ENCODE measurements around the gene LEUTX.
"Not testable (repeated sequence)": the region's sequence is repeated elsewhere in the genome, so short reads cannot be mapped to it uniquely, and the experiment has no call there.

Gene LEUTX

DNA sequence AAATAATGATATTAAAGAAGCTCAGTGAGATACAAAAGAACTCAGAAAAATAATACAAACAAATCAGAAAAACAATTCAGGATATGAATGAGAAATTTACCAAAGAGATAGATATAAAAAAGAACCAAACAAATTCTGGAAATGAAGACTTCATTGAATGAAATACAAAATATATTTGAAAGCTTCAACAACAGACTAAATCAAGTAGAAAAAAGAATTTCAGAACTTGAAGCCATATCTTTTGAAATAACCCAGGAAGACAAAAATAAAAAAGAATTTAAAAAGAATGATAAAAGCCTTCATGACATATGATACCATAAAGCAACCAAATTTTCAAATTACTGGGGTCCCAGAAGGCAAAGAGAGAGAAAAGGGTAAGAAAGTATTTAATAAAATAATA, 9.6 kb downstream of the LEUTX start:
- DNase-seq = no peak

DNA sequence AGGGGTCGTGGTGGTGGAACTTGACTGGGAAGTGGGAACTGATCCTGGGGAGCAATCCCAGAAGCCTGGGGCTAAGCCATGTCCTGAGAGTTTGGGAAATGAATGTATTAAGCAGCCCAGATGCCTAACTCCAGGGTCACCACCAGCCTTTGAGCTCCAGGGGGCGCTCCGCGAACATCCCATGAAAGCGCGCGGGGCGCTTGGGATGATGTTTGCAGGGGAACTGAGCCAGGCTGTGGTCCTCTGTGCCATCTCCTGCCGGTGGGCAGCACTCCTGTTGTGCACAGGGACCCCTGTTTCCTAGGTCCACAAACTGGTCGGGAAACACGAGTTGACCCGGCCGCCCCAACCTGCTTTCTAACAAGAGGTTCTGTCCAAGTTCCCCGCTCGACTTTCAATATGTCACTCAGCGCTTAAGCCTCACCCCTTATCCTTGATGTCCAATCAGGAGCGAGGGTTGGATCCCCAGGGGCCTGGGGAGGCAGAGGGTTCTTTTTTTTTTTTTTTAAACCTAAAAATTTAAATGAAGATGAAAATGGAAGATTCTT, 14.4 kb downstream of the LEUTX start:
- peak; percentile 64 for DNase-seq

GRCh38 chr19:39795001-39795400, 16.3 kb downstream of the LEUTX start:
- DNase-seq = no peak

DNA sequence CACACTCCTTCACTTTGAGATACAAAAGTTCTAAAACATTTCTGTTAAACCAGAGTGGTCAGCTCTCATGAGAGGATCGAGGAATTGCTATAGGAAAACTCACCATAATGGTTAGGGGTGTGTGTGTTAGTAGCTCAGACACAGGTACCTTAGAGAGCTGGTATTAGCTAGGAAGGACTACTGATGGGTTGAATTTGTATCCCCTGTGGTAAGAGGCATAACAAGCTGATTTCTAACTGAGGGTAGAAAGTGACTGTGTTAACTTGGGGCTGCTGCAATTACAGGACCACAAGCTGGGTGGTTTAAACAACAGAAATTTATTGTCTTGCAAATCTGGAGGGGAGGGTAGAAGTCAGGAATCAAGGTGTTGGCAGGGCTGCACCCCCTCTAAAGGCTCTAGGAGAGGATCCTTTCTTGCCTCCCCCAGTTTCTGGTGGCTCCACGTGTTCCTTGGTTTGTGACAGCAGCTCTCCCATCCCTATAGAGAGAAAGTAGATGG, 17.4 kb downstream of the LEUTX start:
- no peak for DNase-seq

- DNase-seq = no peak
Observed at GRCh38 chr19:39797083-39797482, 18.4 kb downstream of the LEUTX start.

GRCh38 chr19:39802958-39803357, 24.3 kb downstream of the LEUTX start:
- no peak for DNase-seq

DNA sequence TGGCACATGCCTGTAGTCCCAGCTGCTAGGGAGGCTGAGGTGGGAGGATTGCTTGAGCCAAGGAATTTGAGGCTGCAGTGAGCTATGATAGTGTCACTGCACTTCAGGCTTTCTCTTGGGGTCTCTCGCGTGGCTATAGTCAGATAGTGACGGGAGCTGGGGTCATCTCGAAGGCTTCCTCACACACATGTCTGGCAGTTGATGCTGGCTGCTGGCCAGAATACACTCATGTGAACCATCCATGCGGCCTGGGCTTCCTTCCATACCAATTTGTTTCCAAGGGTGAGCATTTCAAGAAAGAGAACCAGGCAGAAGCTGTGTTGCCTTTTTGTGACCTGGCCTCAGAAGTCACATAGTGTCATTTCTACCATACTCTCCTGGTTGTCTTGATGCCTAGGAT, 26.4 kb downstream of the LEUTX start:
- DNase-seq = no peak

DNA sequence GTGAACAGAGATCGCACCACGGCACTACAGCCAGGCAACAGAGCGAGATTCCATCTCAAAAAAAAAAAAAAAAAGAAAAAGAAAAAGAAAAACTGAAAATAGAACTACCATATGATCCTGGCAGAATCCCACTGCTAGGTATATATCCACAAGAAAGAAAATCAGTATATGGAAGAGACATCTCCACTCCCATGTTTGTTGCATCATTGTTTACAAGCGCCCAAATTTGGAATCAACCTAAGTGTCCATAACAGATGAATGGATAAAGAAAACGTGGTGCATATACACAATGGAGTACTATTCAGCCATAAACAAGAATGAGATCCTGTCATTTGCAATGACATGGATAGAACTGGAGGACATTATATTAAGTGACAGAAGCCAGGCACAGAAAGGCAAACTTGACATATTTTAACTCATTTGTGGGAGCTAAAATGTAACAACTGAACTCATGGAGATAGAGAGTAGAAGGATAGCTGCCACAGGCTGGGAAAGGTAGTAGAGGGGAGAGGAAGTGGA, 29.3 kb downstream of the LEUTX start:
- no peak for DNase-seq

DNA sequence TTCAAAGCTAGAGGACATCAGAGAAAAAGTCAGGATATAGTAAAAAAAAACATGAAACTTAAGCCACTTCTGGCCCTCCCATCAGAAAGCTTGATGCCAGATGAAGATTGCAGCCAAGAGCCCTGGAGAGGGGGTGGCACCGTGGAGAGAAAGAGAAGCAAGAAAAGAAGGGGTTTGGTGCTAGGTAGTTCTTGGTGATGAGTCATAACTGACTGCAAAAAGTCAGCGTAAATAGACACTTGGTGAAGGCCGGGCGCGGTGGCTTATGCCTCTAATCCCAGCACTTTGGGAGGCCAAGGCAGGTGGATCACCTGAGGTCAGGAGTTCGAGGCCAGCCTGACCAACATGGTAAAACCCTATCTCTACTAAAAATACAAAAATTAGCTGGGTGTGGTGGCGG, 30.0 kb downstream of the LEUTX start:
- not testable (repeated sequence) for DNase-seq

GRCh38 chr19:39809368-39809767, 30.7 kb downstream of the LEUTX start:
- DNase-seq = no peak

DNA sequence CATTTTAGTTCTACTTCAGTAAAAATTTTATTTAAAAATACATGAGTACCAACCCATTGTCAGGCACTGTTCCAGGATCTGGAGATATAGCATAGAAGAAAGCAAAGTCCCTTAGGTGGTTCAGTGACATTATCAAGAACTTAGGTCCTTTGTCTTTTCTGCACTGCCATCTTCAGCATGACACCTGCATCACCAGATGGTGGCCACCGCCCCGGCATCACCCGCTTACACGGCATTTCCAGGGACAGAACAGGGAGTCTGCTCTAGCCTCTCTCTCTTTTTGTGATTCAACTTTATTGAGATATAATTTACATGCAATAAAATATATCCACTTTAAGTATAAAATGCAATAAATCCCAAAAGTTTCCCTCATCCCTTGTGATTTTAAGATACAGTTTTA, 31.8 kb downstream of the LEUTX start:
- no peak for DNase-seq

DNA sequence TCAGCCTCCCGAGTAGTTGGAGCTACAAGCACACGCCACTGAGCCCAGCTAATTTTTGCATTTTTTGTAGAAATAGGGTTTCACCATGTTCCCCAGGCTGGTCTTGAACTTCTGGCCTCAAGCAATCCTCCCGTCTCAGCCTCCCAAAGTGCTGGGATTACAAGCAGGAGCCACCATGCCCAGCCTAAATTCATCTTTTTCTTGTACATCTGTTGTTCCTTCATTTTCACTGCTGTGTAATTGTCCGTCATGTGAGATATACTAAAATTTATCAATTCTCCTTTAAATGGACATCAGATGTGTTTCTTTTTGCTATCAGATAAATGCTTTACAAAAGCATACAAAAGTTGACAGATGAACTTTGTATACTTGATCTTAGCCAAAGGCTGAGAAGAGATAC, 32.4 kb downstream of the LEUTX start:
- DNase-seq = no peak

GRCh38 chr19:39813264-39813993, 34.8 kb downstream of the LEUTX start:
- no peak for DNase-seq

GRCh38 chr19:39814111-39814510, 35.5 kb downstream of the LEUTX start:
- not testable (repeated sequence) for DNase-seq

DNA sequence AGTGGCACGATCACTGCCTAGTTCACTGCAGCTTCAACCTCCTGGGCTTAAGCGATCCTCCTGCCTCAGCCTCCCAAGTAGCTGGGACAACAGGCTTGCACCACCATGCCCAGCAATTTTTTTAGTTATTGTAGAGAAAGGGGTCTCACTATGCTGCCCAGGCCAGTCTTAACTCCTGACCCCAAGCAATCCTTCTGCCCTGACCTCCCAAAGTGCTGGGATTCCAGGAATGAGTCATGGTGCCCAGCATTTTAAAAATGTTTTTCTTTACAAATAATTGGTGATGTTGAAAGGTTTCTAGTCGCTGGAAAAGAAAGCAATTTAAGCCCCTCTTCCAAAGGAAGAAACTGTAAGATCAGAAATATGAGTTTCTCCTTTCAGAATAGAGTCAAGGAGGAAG, 35.9 kb downstream of the LEUTX start:
- DNase-seq = no peak

DNA sequence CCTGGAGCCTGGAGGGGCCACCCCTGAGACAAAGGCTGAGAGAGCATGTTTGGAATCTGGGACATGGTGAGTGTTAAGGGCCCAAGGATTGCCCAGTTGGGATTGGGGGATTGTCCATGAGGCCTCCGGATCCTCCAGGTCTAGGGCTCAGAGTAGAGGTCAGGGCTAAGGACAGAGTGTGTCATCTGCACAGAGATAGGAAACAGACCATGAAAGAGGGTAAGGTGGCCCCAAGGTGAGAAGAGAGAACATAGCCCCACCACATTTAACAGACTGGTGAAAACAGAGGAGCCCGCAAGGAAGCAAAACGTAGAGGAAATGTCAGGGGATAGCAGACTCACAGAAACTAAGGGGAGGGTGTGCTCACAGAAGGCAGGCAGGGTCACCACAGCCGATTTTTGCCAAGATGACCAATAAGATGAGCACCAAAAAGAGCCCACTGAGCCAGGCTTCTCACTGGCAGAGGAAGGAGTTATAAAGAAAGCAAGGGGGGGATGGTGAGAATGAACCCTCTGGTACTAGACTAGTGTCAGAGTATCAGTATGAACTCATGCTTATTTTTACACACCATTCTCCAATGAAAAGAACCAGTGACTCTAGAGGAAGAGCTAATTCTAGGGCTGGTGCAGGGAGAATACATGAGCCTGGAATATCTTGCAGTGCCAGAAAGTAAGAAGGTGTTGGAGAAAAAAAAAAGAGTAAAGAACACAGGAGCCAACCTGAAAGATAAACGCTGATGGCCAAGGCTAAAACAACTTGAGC, 37.8 kb downstream of the LEUTX start:
- no peak for DNase-seq

DNA sequence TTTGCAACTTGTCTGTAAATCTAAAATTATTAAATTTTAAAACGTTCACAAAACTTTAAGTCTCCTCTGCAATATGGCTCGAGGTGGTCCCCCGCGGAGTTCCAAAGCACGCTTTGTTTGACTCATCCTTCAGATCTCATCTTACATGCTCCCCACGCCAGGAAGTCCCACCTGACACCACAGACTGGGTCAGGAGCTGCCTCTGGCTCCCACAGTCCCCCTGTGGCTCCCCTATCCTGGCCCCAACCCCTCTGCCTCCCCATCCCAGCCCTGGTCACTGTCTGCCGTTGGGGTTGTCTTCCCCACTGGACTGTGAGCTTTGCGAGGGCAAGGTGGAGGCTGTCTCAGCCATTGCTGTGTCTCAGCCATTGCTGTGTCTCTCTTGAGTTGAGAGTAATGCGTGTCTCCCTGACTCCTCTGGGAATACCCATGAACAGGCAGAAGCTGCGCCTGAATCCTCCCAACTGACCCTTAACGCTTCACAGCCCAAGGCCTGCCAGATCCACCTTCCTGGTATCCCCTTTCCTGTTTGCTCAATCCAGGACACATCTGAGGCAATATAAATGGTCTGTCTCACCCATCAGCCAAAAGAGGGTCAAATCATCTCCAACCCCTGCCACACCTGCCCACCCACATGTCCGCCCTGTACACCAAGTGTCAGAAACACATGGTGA, 39.4 kb downstream of the LEUTX start:
- no peak for DNase-seq

DNA sequence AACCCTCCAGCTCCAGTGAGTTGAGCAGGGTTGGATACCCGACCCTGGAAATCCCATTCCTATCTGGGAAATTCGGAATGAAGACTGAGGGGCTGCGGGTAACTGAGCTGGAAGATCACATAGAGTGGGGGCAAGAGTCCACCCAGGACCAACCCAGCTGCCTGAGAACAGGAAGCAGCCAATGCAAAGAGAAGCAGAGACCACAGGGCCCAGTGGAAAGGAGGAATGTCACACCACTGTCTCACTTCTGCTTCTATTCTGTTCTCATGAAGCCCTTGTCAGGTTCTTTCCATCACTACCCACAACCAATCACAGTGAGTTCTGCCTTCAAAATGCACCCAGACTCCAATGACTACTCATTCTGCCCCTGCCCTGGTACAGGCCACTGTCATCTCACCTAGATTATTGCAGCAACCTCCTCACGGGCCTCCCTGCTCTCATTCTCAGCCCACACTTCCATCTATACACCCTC, 40.0 kb downstream of the LEUTX start:
- no peak for DNase-seq

GRCh38 chr19:39819786-39820185, 41.1 kb downstream of the LEUTX start:
- DNase-seq = no peak

DNA sequence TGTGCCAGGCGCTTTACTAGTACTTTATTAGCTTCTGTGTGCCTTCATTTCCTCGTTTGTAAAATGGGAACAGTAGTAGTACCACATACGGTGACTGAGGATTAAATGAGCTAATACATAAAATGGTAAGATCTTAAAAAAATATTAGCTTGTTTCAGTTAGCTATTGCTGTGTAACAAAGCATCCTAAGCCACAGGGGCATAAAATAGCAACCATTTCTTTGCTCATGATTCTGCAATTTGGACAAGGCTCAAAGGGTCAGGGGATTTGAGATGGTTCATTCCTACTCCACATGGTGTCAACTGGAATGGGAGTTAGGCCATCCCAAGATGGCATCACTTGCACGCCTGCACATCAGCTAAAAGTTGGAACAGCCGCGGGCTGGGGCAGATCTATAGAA, 42.0 kb downstream of the LEUTX start:
- no peak for DNase-seq

DNA sequence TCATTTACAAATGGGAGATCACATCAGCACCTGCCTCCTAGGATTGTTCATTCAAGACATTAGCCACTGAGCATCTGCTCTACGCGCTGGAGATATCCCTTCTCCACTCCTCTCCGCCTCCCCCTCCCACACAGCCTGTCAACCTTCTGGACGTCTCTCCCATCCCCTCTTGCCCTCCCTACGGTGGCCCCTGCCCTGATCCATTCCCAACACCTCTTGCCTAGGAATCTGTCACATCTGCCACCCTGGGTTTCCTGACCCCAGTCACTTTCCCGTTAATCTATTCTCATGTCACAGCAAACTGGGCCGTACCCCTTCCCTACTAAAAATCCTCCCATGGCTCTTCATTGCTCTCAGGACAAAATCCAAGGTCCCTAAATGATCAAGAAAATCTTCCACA, 45.0 kb downstream of the LEUTX start:
- DNase-seq = no peak

DNA sequence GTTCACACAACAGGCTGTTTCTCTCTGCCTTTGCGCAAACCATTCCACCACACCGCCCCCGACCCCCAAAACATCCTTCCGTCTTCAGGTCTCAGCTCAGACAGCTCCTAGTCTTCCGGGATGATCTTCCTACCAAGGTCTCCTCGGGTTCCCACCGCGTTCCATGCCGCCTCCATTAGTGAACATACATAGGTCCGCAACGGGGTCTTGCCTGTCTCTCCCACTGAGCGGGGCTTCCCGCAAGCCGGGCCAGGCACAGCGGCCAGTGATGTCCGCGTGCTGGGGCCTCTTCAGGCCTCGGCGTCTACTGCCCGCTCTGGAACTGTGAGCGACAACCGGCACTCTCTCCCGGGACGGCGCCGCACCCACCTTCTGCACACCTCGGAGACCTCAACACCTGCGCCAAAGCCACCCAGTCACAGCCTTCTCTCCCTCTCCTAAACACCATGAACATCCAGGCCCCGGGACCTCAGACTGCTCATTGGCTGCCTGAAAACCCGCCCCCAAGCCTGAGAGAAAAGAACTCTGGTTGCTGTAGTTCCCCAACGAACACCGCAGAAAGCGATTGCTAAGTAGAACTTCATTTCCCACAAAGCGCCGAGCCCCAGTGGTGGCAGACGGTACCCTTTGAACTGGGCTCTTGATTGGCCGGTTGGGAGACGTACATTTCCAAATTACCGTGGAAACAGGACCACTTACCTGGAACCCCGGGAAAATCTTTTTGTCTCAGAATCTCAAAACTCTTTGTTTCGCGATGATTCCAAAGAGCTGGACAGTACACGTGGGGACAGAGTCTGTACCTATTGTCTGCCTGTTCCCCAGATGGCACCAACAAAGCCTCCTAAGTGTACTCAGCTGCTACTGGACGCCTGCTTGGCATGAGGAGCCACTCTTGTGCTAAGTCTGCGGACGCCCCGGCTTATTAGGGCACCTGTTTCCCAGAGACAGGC, 45.8 kb downstream of the LEUTX start:
- DNase-seq = peak; percentile 92
